ENCODE data around the gene CCDC91.

The CCDC91 gene

DNA sequence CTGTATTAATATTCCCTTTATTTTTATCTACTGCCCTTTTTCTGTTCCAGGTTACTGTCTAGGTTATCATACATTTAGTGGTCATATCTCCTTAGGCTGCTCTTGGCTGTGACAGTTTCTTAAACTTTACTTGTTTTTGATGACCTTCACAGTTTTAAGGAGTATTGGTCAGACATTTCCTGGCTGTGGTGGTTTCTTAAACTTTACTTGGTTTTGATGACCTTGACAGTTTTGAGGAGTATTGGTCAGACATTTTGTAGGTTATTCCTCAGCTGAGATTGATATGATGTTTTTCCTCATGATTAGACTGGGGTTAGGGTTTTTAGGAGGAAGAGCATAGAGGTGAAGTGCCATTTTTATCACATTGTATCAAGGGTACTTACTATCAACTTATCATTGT lies 36.4 kb downstream of the CCDC91 start:
- Histone ChIP-seq H2BK120ac (ENCODE audit: low read depth, low read length) (no peak overlapping the region), H4K91ac (ENCODE audit: low read length) (no peak overlapping the region), H3K27me3 (ENCODE audit: control insufficient read depth in 1 of 2, insufficient read depth in 1 of 2, low read length in 2 of 2) (no peaks in the 10 kb centered on the region), H2BK5ac (ENCODE audit: low read depth, low read length, poor library complexity, severe bottlenecking) (no peak overlapping the region), H3K79me1 (replicated peaks; ENCODE audit: low read length, poor library complexity, severe bottlenecking) (peaks cover 11% of the 10 kb centered on the region), H3K9ac (ENCODE audit: low read length) (no peak overlapping the region), H3K36me3 (ENCODE audit: control insufficient read depth in 1 of 2, insufficient read depth in 2 of 2, low read depth in 1 of 2, low read length in 2 of 2) (no peaks in the 10 kb centered on the region), H3K27ac (ENCODE audit: low read length, poor library complexity, severe bottlenecking) (no peak overlapping the region), H3K4me3 (ENCODE audit: insufficient read depth in 1 of 2, low read depth in 1 of 2, low read length in 2 of 2) (no peak overlapping the region), H2AK5ac (ENCODE audit: low read length, severe bottlenecking) (no peak overlapping the region), H2BK12ac (ENCODE audit: low read length in 2 of 2) (no peak overlapping the region), H4K8ac (ENCODE audit: low read length) (no peak overlapping the region), H2AFZ (ENCODE audit: low read depth, low read length) (no peak overlapping the region), H2BK15ac (ENCODE audit: low read depth, poor library complexity, severe bottlenecking) (no peak overlapping the region), H3K4me1 (ENCODE audit: control insufficient read depth, insufficient read depth, low read depth, low read length) (no peaks in the 10 kb centered on the region), H3K14ac (ENCODE audit: low read length in 2 of 2) (no peak overlapping the region), H3K4me2 (ENCODE audit: low read length, poor library complexity, severe bottlenecking) (no peak overlapping the region), H3K18ac (ENCODE audit: low read depth in 1 of 2, low read length in 2 of 2) (no peak overlapping the region), H3K9me3 (ENCODE audit: control insufficient read depth, low read length) (no peaks in the 10 kb centered on the region), H3K4ac (ENCODE audit: low read depth in 1 of 2, low read length in 2 of 2) (no peak overlapping the region), H3K23ac (ENCODE audit: low read length in 2 of 2) (no peak overlapping the region)
- no peak for DNase-seq

DNA sequence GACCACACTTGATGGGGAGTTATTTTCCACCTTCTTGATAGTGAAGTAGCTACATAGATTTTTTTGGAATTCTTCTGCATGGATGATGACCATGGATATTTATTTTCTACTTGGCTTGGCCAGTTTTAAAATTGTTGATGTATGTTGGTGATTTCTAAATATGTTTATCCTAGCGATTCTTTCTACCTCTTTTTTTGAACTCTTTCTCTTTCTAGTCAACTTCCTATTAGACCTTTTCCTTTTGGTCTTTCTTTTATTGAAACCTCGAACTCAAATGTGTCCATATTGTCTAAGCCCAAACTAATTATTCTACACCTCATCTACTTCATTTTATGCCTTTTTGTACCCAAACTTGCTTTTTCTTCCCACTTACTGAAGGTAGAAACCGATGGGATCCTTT lies 37.0 kb downstream of the CCDC91 start:
- Histone ChIP-seq H2BK120ac (ENCODE audit: low read depth, low read length) (no peak overlapping the region), H2BK5ac (ENCODE audit: low read depth, low read length, poor library complexity, severe bottlenecking) (no peak overlapping the region), H3K4me3 (ENCODE audit: insufficient read depth in 1 of 2, low read depth in 1 of 2, low read length in 2 of 2) (no peak overlapping the region), H2BK15ac (ENCODE audit: low read depth, poor library complexity, severe bottlenecking) (no peak overlapping the region), H3K4me1 (ENCODE audit: control insufficient read depth, insufficient read depth, low read depth, low read length) (no peaks in the 10 kb centered on the region), H3K18ac (ENCODE audit: low read depth in 1 of 2, low read length in 2 of 2) (no peak overlapping the region), H3K14ac (ENCODE audit: low read length in 2 of 2) (no peak overlapping the region), H3K4ac (ENCODE audit: low read depth in 1 of 2, low read length in 2 of 2) (no peak overlapping the region), H3K79me1 (replicated peaks; ENCODE audit: low read length, poor library complexity, severe bottlenecking) (peaks cover 8% of the 10 kb centered on the region), H2AFZ (ENCODE audit: low read depth, low read length) (no peak overlapping the region), H3K27ac (ENCODE audit: low read length, poor library complexity, severe bottlenecking) (no peak overlapping the region), H3K9me3 (ENCODE audit: control insufficient read depth, low read length) (no peaks in the 10 kb centered on the region), H3K23ac (ENCODE audit: low read length in 2 of 2) (no peak overlapping the region), H3K9ac (ENCODE audit: low read length) (no peak overlapping the region), H3K4me2 (ENCODE audit: low read length, poor library complexity, severe bottlenecking) (no peak overlapping the region), H2BK12ac (ENCODE audit: low read length in 2 of 2) (no peak overlapping the region), H4K91ac (ENCODE audit: low read length) (no peak overlapping the region), H3K36me3 (ENCODE audit: control insufficient read depth in 1 of 2, insufficient read depth in 2 of 2, low read depth in 1 of 2, low read length in 2 of 2) (no peaks in the 10 kb centered on the region), H3K27me3 (ENCODE audit: control insufficient read depth in 1 of 2, insufficient read depth in 1 of 2, low read length in 2 of 2) (no peaks in the 10 kb centered on the region), H4K8ac (ENCODE audit: low read length) (no peak overlapping the region), H2AK5ac (ENCODE audit: low read length, severe bottlenecking) (no peak overlapping the region)
- WGBS, result 98% methylated on average over 3 of the region's 3 CpGs
- no peak for DNase-seq

DNA sequence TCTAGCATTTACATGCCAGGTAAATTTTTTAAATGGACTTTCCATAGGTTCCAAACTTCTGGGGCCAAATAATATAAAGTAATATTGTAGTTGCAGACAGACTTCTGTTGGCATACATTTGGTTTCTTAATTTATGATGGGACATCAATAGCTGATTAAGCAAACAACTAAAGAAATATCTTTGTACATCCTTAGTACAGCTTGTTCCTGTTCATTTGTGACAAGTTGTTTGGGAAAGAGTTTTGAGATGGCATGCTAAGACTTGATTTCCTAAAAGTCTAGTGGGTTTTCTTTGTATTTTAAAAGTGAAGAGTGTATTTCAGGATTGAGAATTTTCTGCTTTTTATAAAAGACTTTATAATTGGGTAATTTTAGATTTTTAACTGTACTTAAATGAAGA lies 41.0 kb downstream of the CCDC91 start:
- no peak overlapping the region for H2BK15ac ChIP-seq (ENCODE audit: low read depth, poor library complexity, severe bottlenecking)
- no peak overlapping the region for H3K9ac ChIP-seq (ENCODE audit: low read length)
- no peak overlapping the region for H4K8ac ChIP-seq (ENCODE audit: low read length)
- peaks cover 2% of the 10 kb centered on the region for H3K79me1 ChIP-seq (replicated peaks; ENCODE audit: low read length, poor library complexity, severe bottlenecking)
- no peak for DNase-seq
- no peak overlapping the region for H3K18ac ChIP-seq (ENCODE audit: low read depth in 1 of 2, low read length in 2 of 2)
- no peaks in the 10 kb centered on the region for H3K9me3 ChIP-seq (ENCODE audit: control insufficient read depth, low read length)
- H3K36me3 ChIP-seq (ENCODE audit: control insufficient read depth in 1 of 2, insufficient read depth in 2 of 2, low read depth in 1 of 2, low read length in 2 of 2), result no peaks in the 10 kb centered on the region
- H3K27ac ChIP-seq (ENCODE audit: low read length, poor library complexity, severe bottlenecking), result no peak overlapping the region
- H3K27me3 ChIP-seq (ENCODE audit: control insufficient read depth in 1 of 2, insufficient read depth in 1 of 2, low read length in 2 of 2), result no peaks in the 10 kb centered on the region
- H3K4me1 ChIP-seq (ENCODE audit: control insufficient read depth, insufficient read depth, low read depth, low read length), result no peaks in the 10 kb centered on the region
- no peak overlapping the region for H2BK120ac ChIP-seq (ENCODE audit: low read depth, low read length)
- H3K4me2 ChIP-seq (ENCODE audit: low read length, poor library complexity, severe bottlenecking), result no peak overlapping the region
- no peak overlapping the region for H3K4ac ChIP-seq (ENCODE audit: low read depth in 1 of 2, low read length in 2 of 2)
- no peak overlapping the region for H2AK5ac ChIP-seq (ENCODE audit: low read length, severe bottlenecking)
- no peak overlapping the region for H2BK5ac ChIP-seq (ENCODE audit: low read depth, low read length, poor library complexity, severe bottlenecking)
- H3K23ac ChIP-seq (ENCODE audit: low read length in 2 of 2), result no peak overlapping the region
- H3K4me3 ChIP-seq (ENCODE audit: insufficient read depth in 1 of 2, low read depth in 1 of 2, low read length in 2 of 2), result no peak overlapping the region
- H2BK12ac ChIP-seq (ENCODE audit: low read length in 2 of 2), result no peak overlapping the region
- no peak overlapping the region for H4K91ac ChIP-seq (ENCODE audit: low read length)
- no peak overlapping the region for H3K14ac ChIP-seq (ENCODE audit: low read length in 2 of 2)
- no peak overlapping the region for H2AFZ ChIP-seq (ENCODE audit: low read depth, low read length)

DNA sequence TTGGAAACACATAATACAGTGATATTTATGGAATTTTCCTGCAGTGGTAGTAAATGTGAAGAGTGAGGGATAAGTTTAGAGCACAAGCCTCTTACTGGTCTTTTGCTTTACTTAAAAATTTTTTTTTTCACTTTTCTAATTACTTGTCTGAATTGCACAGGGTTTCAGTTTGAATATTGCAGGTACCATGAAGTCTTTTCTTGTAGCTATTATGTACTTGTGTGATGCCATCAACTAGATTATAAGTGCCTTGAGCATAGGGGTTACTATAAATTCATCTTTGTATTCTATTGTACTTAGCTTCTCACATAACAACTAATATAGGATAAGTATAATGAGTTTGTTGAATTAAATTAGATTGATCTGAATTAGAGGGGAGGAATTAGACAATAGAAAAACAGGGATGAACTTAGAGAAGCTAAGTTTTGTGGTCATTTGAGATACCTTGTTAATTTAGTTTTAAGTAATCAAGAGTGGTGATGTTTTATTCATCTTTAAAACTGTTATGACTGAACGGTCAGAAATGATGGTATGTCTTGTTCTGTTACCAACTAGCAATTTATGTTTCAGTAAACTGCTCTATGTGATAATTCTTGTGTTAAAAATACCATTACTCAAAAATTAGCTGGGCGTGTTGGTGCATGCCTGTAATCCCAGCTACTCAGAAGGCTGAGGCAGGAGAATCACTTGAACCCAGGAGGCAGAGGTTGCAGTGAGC lies 42.1 kb downstream of the CCDC91 start:
- no peak overlapping the region for H4K91ac ChIP-seq (ENCODE audit: low read length)
- no peak overlapping the region for H3K4ac ChIP-seq (ENCODE audit: low read depth in 1 of 2, low read length in 2 of 2)
- H4K8ac ChIP-seq (ENCODE audit: low read length), result no peak overlapping the region
- no peak overlapping the region for H2AFZ ChIP-seq (ENCODE audit: low read depth, low read length)
- H3K36me3 ChIP-seq (ENCODE audit: control insufficient read depth in 1 of 2, insufficient read depth in 2 of 2, low read depth in 1 of 2, low read length in 2 of 2), result no peaks in the 10 kb centered on the region
- H3K4me2 ChIP-seq (ENCODE audit: low read length, poor library complexity, severe bottlenecking), result no peak overlapping the region
- DNase-seq, result no peak
- no CpG with 5 or more reads among the region's 2 CpGs for WGBS
- no peak overlapping the region for H2BK5ac ChIP-seq (ENCODE audit: low read depth, low read length, poor library complexity, severe bottlenecking)
- no peak overlapping the region for H3K23ac ChIP-seq (ENCODE audit: low read length in 2 of 2)
- peaks cover 2% of the 10 kb centered on the region for H3K79me1 ChIP-seq (replicated peaks; ENCODE audit: low read length, poor library complexity, severe bottlenecking)
- H2BK12ac ChIP-seq (ENCODE audit: low read length in 2 of 2), result no peak overlapping the region
- no peak overlapping the region for H3K27ac ChIP-seq (ENCODE audit: low read length, poor library complexity, severe bottlenecking)
- H3K4me3 ChIP-seq (ENCODE audit: insufficient read depth in 1 of 2, low read depth in 1 of 2, low read length in 2 of 2), result no peak overlapping the region
- no peak overlapping the region for H3K14ac ChIP-seq (ENCODE audit: low read length in 2 of 2)
- no peak overlapping the region for H2BK120ac ChIP-seq (ENCODE audit: low read depth, low read length)
- no peaks in the 10 kb centered on the region for H3K9me3 ChIP-seq (ENCODE audit: control insufficient read depth, low read length)
- no peak overlapping the region for H3K9ac ChIP-seq (ENCODE audit: low read length)
- no peak overlapping the region for H2BK15ac ChIP-seq (ENCODE audit: low read depth, poor library complexity, severe bottlenecking)
- H3K4me1 ChIP-seq (ENCODE audit: control insufficient read depth, insufficient read depth, low read depth, low read length), result no peaks in the 10 kb centered on the region
- H3K27me3 ChIP-seq (ENCODE audit: control insufficient read depth in 1 of 2, insufficient read depth in 1 of 2, low read length in 2 of 2), result no peaks in the 10 kb centered on the region
- no peak overlapping the region for H2AK5ac ChIP-seq (ENCODE audit: low read length, severe bottlenecking)
- no peak overlapping the region for H3K18ac ChIP-seq (ENCODE audit: low read depth in 1 of 2, low read length in 2 of 2)

Measured in mesenchymal stem cell (in vitro differentiated cells and primary cell).